ENCODE measurements around the gene LMO7. TPM values are rescaled to one million over a fixed set of nuclear protein-coding genes. Genes with fewer than 3 reads are reported as not detected.

LMO7 gene
- polyA plus RNA-seq, 1 experiment = 76.9 TPM

GRCh38 chr13:75839406-75839805 is 203.3 kb downstream of the LMO7 start:
- H3K27ac ChIP-seq (ENCODE audit: low read depth, low read length) = no peak overlapping the region
- DNase-seq (ENCODE audit: low read depth, low spot score) = no peak
- TF ChIP-seq CTCF (IDR thresholded peaks at IDR 0.05; ENCODE audit: low read depth, low read length) = no peak
- no peaks in the 10 kb centered on the region for H3K27me3 ChIP-seq (ENCODE audit: control insufficient read depth, insufficient read depth, low read length)
- ChIA-PET POLR2A (no interaction called here), CTCF (interaction anchor here (0.8 to 1.2 kb wide), 3 partner anchors 31 to 152 kb away, joined by 3 to 6 read pairs (median 3); no protein-coding TSS in a partner anchor)
- H3K4me3 ChIP-seq (ENCODE audit: low read depth, low read length) = no peak overlapping the region
- H3K9me3 ChIP-seq (ENCODE audit: control insufficient read depth, insufficient read depth, low read length) = no peaks in the 10 kb centered on the region

GRCh38 chr13:75841905-75842304 is 205.8 kb downstream of the LMO7 start:
- ChIA-PET CTCF (interaction anchor here (1.2 kb wide), 1 partner anchor 146 kb away, joined by 5 read pairs; no protein-coding TSS in a partner anchor), POLR2A (no interaction called here)
- no peak for TF ChIP-seq CTCF (IDR thresholded peaks at IDR 0.05; ENCODE audit: low read depth, low read length)
- no peak overlapping the region for H3K27ac ChIP-seq (ENCODE audit: low read depth, low read length)
- no peaks in the 10 kb centered on the region for H3K9me3 ChIP-seq (ENCODE audit: control insufficient read depth, insufficient read depth, low read length)
- H3K4me3 ChIP-seq (ENCODE audit: low read depth, low read length) = no peak overlapping the region
- no peak for DNase-seq (ENCODE audit: low read depth, low spot score)
- H3K27me3 ChIP-seq (ENCODE audit: control insufficient read depth, insufficient read depth, low read length) = no peaks in the 10 kb centered on the region

- no peaks in the 10 kb centered on the region for H3K9me3 ChIP-seq (ENCODE audit: control insufficient read depth, insufficient read depth, low read length)
- no peak overlapping the region for H3K27ac ChIP-seq (ENCODE audit: low read depth, low read length)
- ChIA-PET POLR2A (no interaction called here), CTCF (interaction anchor here (0.5 kb wide), 1 partner anchor 25 kb away, joined by 4 read pairs; no protein-coding TSS in a partner anchor)
- TF ChIP-seq CTCF (IDR thresholded peaks at IDR 0.05; ENCODE audit: low read depth, low read length) = no peak
- no peak for DNase-seq (ENCODE audit: low read depth, low spot score)
- H3K27me3 ChIP-seq (ENCODE audit: control insufficient read depth, insufficient read depth, low read length) = no peaks in the 10 kb centered on the region
- no peak overlapping the region for H3K4me3 ChIP-seq (ENCODE audit: low read depth, low read length)
Observed at GRCh38 chr13:75843074-75843473, 206.9 kb downstream of the LMO7 start.

- CTCF ChIA-PET = interaction anchor here (0.9 to 1.1 kb wide), 3 partner anchors 26 to 156 kb away, joined by 4 to 7 read pairs (median 5); no protein-coding TSS in a partner anchor
- POLR2A ChIA-PET = no interaction called here
- TF ChIP-seq CTCF (IDR thresholded peaks at IDR 0.05; ENCODE audit: low read depth, low read length) = no peak
- H3K27me3 ChIP-seq (ENCODE audit: control insufficient read depth, insufficient read depth, low read length) = no peaks in the 10 kb centered on the region
- no peak overlapping the region for H3K4me3 ChIP-seq (ENCODE audit: low read depth, low read length)
- no peak overlapping the region for H3K27ac ChIP-seq (ENCODE audit: low read depth, low read length)
- no peaks in the 10 kb centered on the region for H3K9me3 ChIP-seq (ENCODE audit: control insufficient read depth, insufficient read depth, low read length)
- no peak for DNase-seq (ENCODE audit: low read depth, low spot score)
Observed at GRCh38 chr13:75843991-75844390, 207.9 kb downstream of the LMO7 start.

- POLR2A ChIA-PET = no interaction called here
- no peak for DNase-seq (ENCODE audit: low read depth, low spot score)
Observed at GRCh38 chr13:75847588-75847987, 211.5 kb downstream of the LMO7 start.

More at GRCh38 chr13:75847588-75847987, 211.5 kb downstream of the LMO7 start:
- H3K27ac ChIP-seq (ENCODE audit: low read depth, low read length) = no peak overlapping the region
- no peak for TF ChIP-seq CTCF (IDR thresholded peaks at IDR 0.05; ENCODE audit: low read depth, low read length)
- CTCF ChIA-PET = interaction anchor here (1.5 kb wide), 1 partner anchor 1056 kb away, joined by 4 read pairs; no protein-coding TSS in a partner anchor
- no peak overlapping the region for H3K4me3 ChIP-seq (ENCODE audit: low read depth, low read length)
- H3K9me3 ChIP-seq (ENCODE audit: control insufficient read depth, insufficient read depth, low read length) = no peaks in the 10 kb centered on the region
- no peaks in the 10 kb centered on the region for H3K27me3 ChIP-seq (ENCODE audit: control insufficient read depth, insufficient read depth, low read length)
